Liver (tissue), 3 donors: ENCODE measurements around the gene GABPB1.

Experiments
- ATF3 ChIP-seq: IDR thresholded peaks from 2 replicates; pipeline ENCODE4 v1.6.1; 2016; ENCODE audit warnings: antibody characterized with exemption
- CTCF ChIP-seq: fragments of 150-350 bp; IDR thresholded peaks from 2 replicates; pipeline ENCODE4 v1.5.1; 2017; ENCODE audit warnings: improper control_type of control experiment, low read depth, low read length; ENCODE audit not compliant: missing input control
- SP1 ChIP-seq: IDR thresholded peaks from 2 replicates; pipeline ENCODE4 v1.6.1; 2018; ENCODE audit warnings: antibody characterized with exemption, mild to moderate bottlenecking
- donor health status: healthy.
- donor health status: healthy.

GRCh38 chr15:50341616-50342136 is 13.3 kb downstream of the GABPB1 start:
- TF ChIP-seq CTCF (no peak), SP1 (no peak), ATF3 (no peak)
